ENCODE data around the gene EEPD1. TPM values are rescaled to one million over a fixed set of nuclear protein-coding genes. Genes with fewer than 3 reads are reported as not detected.

EEPD1 gene
- total and polyA plus RNA-seq, 2 donors, result 16.9 to 32.8 TPM

- peaks cover 0 to 4% of the 10 kb centered on the region in 2 donors for H3K36me3 ChIP-seq (ENCODE audit: control insufficient read depth in 2 of 2, insufficient read depth in 2 of 2, low read length in 1 of 2)
- H3K9me3 ChIP-seq (ENCODE audit: control insufficient read depth in 2 of 2, insufficient read depth in 1 of 2, low read length in 1 of 2), result peaks cover 0 to 3% of the 10 kb centered on the region in 2 donors
- peaks cover 22 to 41% of the 10 kb centered on the region in 2 donors for H3K4me1 ChIP-seq (ENCODE audit: control insufficient read depth in 2 of 2, insufficient read depth in 2 of 2, low read length in 2 of 2)
- DNase-seq (ENCODE audit: low read depth in 6 of 9, low spot score in 9 of 9), result no peak
- peak overlapping the region in 1 of 2 donors; percentile 44 for H3K27ac ChIP-seq (ENCODE audit: low read depth in 1 of 2, low read length in 1 of 2)
- H3K27me3 ChIP-seq (ENCODE audit: control insufficient read depth in 2 of 2, insufficient read depth in 1 of 2, low read length in 1 of 2), result no peaks in the 10 kb centered on the region
- WGBS, result 97% methylated on average over 7 of the region's 7 CpGs
- no peak overlapping the region for H3K4me3 ChIP-seq (ENCODE audit: low read length in 2 of 2)
These were observed 38.4 kb downstream of the EEPD1 start for GRCh38 chr7:36191292-36191920.

- H3K4me1 ChIP-seq (ENCODE audit: control insufficient read depth in 2 of 2, insufficient read depth in 2 of 2, low read length in 2 of 2), result peaks cover 22 to 41% of the 10 kb centered on the region in 2 donors
- H3K27ac ChIP-seq (ENCODE audit: low read depth in 1 of 2, low read length in 1 of 2), result peak overlapping the region in 1 of 2 donors; percentile 44
- no peaks in the 10 kb centered on the region for H3K27me3 ChIP-seq (ENCODE audit: control insufficient read depth in 2 of 2, insufficient read depth in 1 of 2, low read length in 1 of 2)
- H3K36me3 ChIP-seq (ENCODE audit: control insufficient read depth in 2 of 2, insufficient read depth in 2 of 2, low read length in 1 of 2), result peaks cover 0 to 4% of the 10 kb centered on the region in 2 donors
- WGBS, result 46% methylated on average over 11 of the region's 11 CpGs
- no peak overlapping the region for H3K4me3 ChIP-seq (ENCODE audit: low read length in 2 of 2)
- peak in 3 of 9 donors; percentile 28 to 55 (median 29) for DNase-seq (ENCODE audit: low read depth in 6 of 9, low spot score in 9 of 9)
- H3K9me3 ChIP-seq (ENCODE audit: control insufficient read depth in 2 of 2, insufficient read depth in 1 of 2, low read length in 1 of 2), result peaks cover 0 to 5% of the 10 kb centered on the region in 2 donors
These were observed 39.2 kb downstream of the EEPD1 start for GRCh38 chr7:36192053-36192824.

DNA sequence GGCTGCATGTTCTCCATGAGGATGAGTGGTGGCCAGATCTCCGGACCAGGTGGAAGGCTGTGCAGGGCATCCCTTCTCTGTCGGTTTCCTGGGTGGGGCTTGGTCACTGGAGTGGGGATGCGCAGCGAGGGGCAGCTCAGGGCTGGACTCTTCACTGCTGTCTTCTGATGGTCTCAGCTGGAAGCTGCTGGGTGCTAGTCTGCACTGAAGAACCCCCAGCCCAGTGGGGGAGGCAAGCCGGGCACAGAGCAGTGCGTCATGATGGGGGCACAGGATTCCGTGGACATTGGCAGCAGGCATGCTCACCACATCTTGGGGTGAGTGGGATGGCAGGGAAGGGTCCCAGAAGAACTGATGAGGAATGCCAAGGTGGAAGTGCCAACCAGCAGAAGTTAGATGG lies 39.8 kb downstream of the EEPD1 start:
- Histone ChIP-seq H3K27ac (ENCODE audit: low read depth in 1 of 2, low read length in 1 of 2) (peak overlapping the region; percentile 4 to 44), H3K4me1 (ENCODE audit: control insufficient read depth in 2 of 2, insufficient read depth in 2 of 2, low read length in 2 of 2) (peaks cover 22 to 41% of the 10 kb centered on the region in 2 donors), H3K36me3 (ENCODE audit: control insufficient read depth in 2 of 2, insufficient read depth in 2 of 2, low read length in 1 of 2) (peaks cover 0 to 4% of the 10 kb centered on the region in 2 donors), H3K4me3 (ENCODE audit: low read length in 2 of 2) (no peak overlapping the region), H3K9me3 (ENCODE audit: control insufficient read depth in 2 of 2, insufficient read depth in 1 of 2, low read length in 1 of 2) (peaks cover 0 to 5% of the 10 kb centered on the region in 2 donors), H3K27me3 (ENCODE audit: control insufficient read depth in 2 of 2, insufficient read depth in 1 of 2, low read length in 1 of 2) (no peaks in the 10 kb centered on the region)
- no peak for DNase-seq (ENCODE audit: low read depth in 6 of 9, low spot score in 9 of 9)
- WGBS, result 97% methylated on average over 7 of the region's 7 CpGs

GRCh38 chr7:36198854-36199266 lies 45.8 kb downstream of the EEPD1 start:
- Histone ChIP-seq H3K4me1 (ENCODE audit: control insufficient read depth in 2 of 2, insufficient read depth in 2 of 2, low read length in 2 of 2) (peaks cover 23 to 38% of the 10 kb centered on the region in 2 donors), H3K4me3 (ENCODE audit: low read length in 2 of 2) (no peak overlapping the region), H3K9me3 (ENCODE audit: control insufficient read depth in 2 of 2, insufficient read depth in 1 of 2, low read length in 1 of 2) (peaks cover 0 to 5% of the 10 kb centered on the region in 2 donors), H3K27ac (ENCODE audit: low read depth in 1 of 2, low read length in 1 of 2) (no peak overlapping the region), H3K36me3 (ENCODE audit: control insufficient read depth in 2 of 2, insufficient read depth in 2 of 2, low read length in 1 of 2) (no peaks in the 10 kb centered on the region), H3K27me3 (ENCODE audit: control insufficient read depth in 2 of 2, insufficient read depth in 1 of 2, low read length in 1 of 2) (no peaks in the 10 kb centered on the region)
- DNase-seq (ENCODE audit: low read depth in 6 of 9, low spot score in 9 of 9), result peak in 2 of 9 donors; percentile 39 to 41
- 26% methylated on average over 4 of the region's 4 CpGs for WGBS

DNA sequence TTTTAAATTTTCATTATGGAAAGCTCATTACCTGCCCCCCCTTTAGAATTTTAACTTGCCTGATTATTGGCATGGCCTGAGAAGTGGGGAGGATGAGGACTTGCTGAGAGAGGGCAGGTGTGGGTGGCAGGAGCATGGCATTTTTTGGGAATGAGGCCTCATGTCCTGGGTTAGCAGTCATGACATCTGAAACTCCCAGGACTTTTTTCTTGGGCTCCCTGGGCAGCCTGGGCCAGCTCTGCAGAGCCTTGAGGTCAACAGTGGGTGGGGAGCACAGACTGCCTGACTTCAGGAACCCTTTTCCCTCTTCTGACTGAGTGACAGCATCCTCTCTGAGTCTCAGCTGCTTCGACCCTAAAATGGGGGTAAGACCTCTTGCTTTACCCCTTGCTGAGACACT lies 46.3 kb downstream of the EEPD1 start:
- Histone ChIP-seq H3K36me3 (ENCODE audit: control insufficient read depth in 2 of 2, insufficient read depth in 2 of 2, low read length in 1 of 2) (no peaks in the 10 kb centered on the region), H3K27me3 (ENCODE audit: control insufficient read depth in 2 of 2, insufficient read depth in 1 of 2, low read length in 1 of 2) (no peaks in the 10 kb centered on the region), H3K4me1 (ENCODE audit: control insufficient read depth in 2 of 2, insufficient read depth in 2 of 2, low read length in 2 of 2) (peaks cover 24 to 43% of the 10 kb centered on the region in 2 donors), H3K27ac (ENCODE audit: low read depth in 1 of 2, low read length in 1 of 2) (no peak overlapping the region), H3K4me3 (ENCODE audit: low read length in 2 of 2) (no peak overlapping the region), H3K9me3 (ENCODE audit: control insufficient read depth in 2 of 2, insufficient read depth in 1 of 2, low read length in 1 of 2) (peaks cover 0 to 5% of the 10 kb centered on the region in 2 donors)
- DNase-seq (ENCODE audit: low read depth in 6 of 9, low spot score in 9 of 9), result no peak
- WGBS, result 95% methylated on average over 1 of the region's 1 CpG

- Histone ChIP-seq H3K27ac (ENCODE audit: low read depth in 1 of 2, low read length in 1 of 2) (peak overlapping the region; percentile 39 to 59), H3K9me3 (ENCODE audit: control insufficient read depth in 2 of 2, insufficient read depth in 1 of 2, low read length in 1 of 2) (peaks cover 0 to 4% of the 10 kb centered on the region in 2 donors), H3K36me3 (ENCODE audit: control insufficient read depth in 2 of 2, insufficient read depth in 2 of 2, low read length in 1 of 2) (no peaks in the 10 kb centered on the region), H3K4me1 (ENCODE audit: control insufficient read depth in 2 of 2, insufficient read depth in 2 of 2, low read length in 2 of 2) (peaks cover 30 to 59% of the 10 kb centered on the region in 2 donors), H3K27me3 (ENCODE audit: control insufficient read depth in 2 of 2, insufficient read depth in 1 of 2, low read length in 1 of 2) (no peaks in the 10 kb centered on the region), H3K4me3 (ENCODE audit: low read length in 2 of 2) (no peak overlapping the region)
- DNase-seq (ENCODE audit: low read depth in 6 of 9, low spot score in 9 of 9), result no peak
- 88% methylated on average over 5 of the region's 5 CpGs for WGBS
These were observed 48.2 kb downstream of the EEPD1 start for GRCh38 chr7:36201122-36201723.

GRCh38 chr7:36202398-36202797 lies 49.3 kb downstream of the EEPD1 start:
- no peaks in the 10 kb centered on the region for H3K27me3 ChIP-seq (ENCODE audit: control insufficient read depth in 2 of 2, insufficient read depth in 1 of 2, low read length in 1 of 2)
- H3K4me3 ChIP-seq (ENCODE audit: low read length in 2 of 2), result no peak overlapping the region
- peaks cover 35 to 71% of the 10 kb centered on the region in 2 donors for H3K4me1 ChIP-seq (ENCODE audit: control insufficient read depth in 2 of 2, insufficient read depth in 2 of 2, low read length in 2 of 2)
- no peaks in the 10 kb centered on the region for H3K36me3 ChIP-seq (ENCODE audit: control insufficient read depth in 2 of 2, insufficient read depth in 2 of 2, low read length in 1 of 2)
- peak overlapping the region; percentile 8 to 39 for H3K27ac ChIP-seq (ENCODE audit: low read depth in 1 of 2, low read length in 1 of 2)
- no peak for DNase-seq (ENCODE audit: low read depth in 6 of 9, low spot score in 9 of 9)
- no peaks in the 10 kb centered on the region for H3K9me3 ChIP-seq (ENCODE audit: control insufficient read depth in 2 of 2, insufficient read depth in 1 of 2, low read length in 1 of 2)
- 25% methylated on average over 9 of the region's 9 CpGs for WGBS

- Histone ChIP-seq H3K27ac (ENCODE audit: low read depth in 1 of 2, low read length in 1 of 2) (peak overlapping the region in 1 of 2 donors; percentile 39), H3K4me3 (ENCODE audit: low read length in 2 of 2) (no peak overlapping the region), H3K9me3 (ENCODE audit: control insufficient read depth in 2 of 2, insufficient read depth in 1 of 2, low read length in 1 of 2) (no peaks in the 10 kb centered on the region), H3K4me1 (ENCODE audit: control insufficient read depth in 2 of 2, insufficient read depth in 2 of 2, low read length in 2 of 2) (peaks cover 43 to 79% of the 10 kb centered on the region in 2 donors), H3K36me3 (ENCODE audit: control insufficient read depth in 2 of 2, insufficient read depth in 2 of 2, low read length in 1 of 2) (no peaks in the 10 kb centered on the region), H3K27me3 (ENCODE audit: control insufficient read depth in 2 of 2, insufficient read depth in 1 of 2, low read length in 1 of 2) (no peaks in the 10 kb centered on the region)
- WGBS, result 21% methylated on average over 8 of the region's 8 CpGs
- DNase-seq (ENCODE audit: low read depth in 6 of 9, low spot score in 9 of 9), result no peak
These were observed 50.2 kb downstream of the EEPD1 start for GRCh38 chr7:36203071-36203790.

Data from thymus (tissue), 11 donors.